DND-41 (cell line): ENCODE data around the gene COL4A6.

Experiments used
- ATAC-seq: fragments of 200-7000 bp; cut with Tn5 transposase; 3 replicates; pipeline ENCODE4 v1.9.1; 2021; ENCODE audit warnings: low read depth; ENCODE audit not compliant: insufficient read depth
- DNase-seq: peaks from one replicate; pipeline ENCODE4 v3.0.0-alpha.2; 2020
- H2AFZ ChIP-seq: 2 replicates; pipeline ENCODE4 v1.6.0; 2012; ENCODE audit warnings: low read depth, low read length
- H3K27ac ChIP-seq: 2 replicates; pipeline ENCODE4 v1.5.1; 2012; ENCODE audit warnings: low read length, inconsistent platforms
- H3K27me3 ChIP-seq: fragments of 200-600 bp; sonication (generic); 2 replicates; pipeline ENCODE4 v1.6.0; 2012; ENCODE audit warnings: low read length, mild to moderate bottlenecking, inconsistent platforms; ENCODE audit not compliant: insufficient read depth, poor library complexity
- H3K36me3 ChIP-seq: 2 replicates; pipeline ENCODE4 v1.5.1; 2012; ENCODE audit warnings: low read length, inconsistent platforms; ENCODE audit not compliant: insufficient read depth
- H3K4me1 ChIP-seq: 2 replicates; pipeline ENCODE4 v1.5.1; 2012; ENCODE audit warnings: mild to moderate bottlenecking, low read length; ENCODE audit not compliant: insufficient read depth
- H3K4me2 ChIP-seq: 2 replicates; pipeline ENCODE4 v1.6.0; 2012; ENCODE audit warnings: mild to moderate bottlenecking, moderate library complexity, low read length, inconsistent platforms; ENCODE audit not compliant: insufficient read depth
- H3K4me3 ChIP-seq, 2 experiments: fragments of 200-600 bp in 1 of 2; shearing (Covaris generic) in 1 of 2; 2 replicates each; pipeline ENCODE4 v1.5.1; 2012 to 2016; ENCODE audit warnings: inconsistent platforms in 2 of 2, low read length in 2 of 2, mild to moderate bottlenecking in 2 of 2, low read depth in 1 of 2, moderate library complexity in 1 of 2
- H3K79me2 ChIP-seq: 2 replicates; pipeline ENCODE4 v1.6.0; 2012; ENCODE audit warnings: low read length, inconsistent platforms; ENCODE audit not compliant: insufficient read depth
- H3K9ac ChIP-seq: 2 replicates; pipeline ENCODE4 v1.6.0; 2012; ENCODE audit warnings: low read depth, mild to moderate bottlenecking, inconsistent platforms, low read length, moderate library complexity
- H3K9me3 ChIP-seq: 2 replicates; pipeline ENCODE4 v1.5.1; 2012; ENCODE audit warnings: low read length, moderate library complexity, mild to moderate bottlenecking, inconsistent platforms; ENCODE audit not compliant: insufficient read depth, severe bottlenecking
- H4K20me1 ChIP-seq: 2 replicates; pipeline ENCODE4 v1.6.0; 2012; ENCODE audit warnings: low read length; ENCODE audit not compliant: insufficient read depth
- CTCF ChIP-seq: IDR thresholded peaks from 2 replicates; pipeline ENCODE4 v1.5.1; 2012; ENCODE audit warnings: borderline replicate concordance, low read length, moderate library complexity, mild to moderate bottlenecking; ENCODE audit not compliant: poor library complexity, severe bottlenecking; ENCODE audit errors: extremely low read depth
- EZH2 ChIP-seq: IDR thresholded peaks from 3 replicates; pipeline ENCODE4 v1.6.1; 2012; ENCODE audit warnings: borderline replicate concordance, low read depth, mild to moderate bottlenecking, moderate library complexity, low read length, inconsistent platforms; ENCODE audit not compliant: severe bottlenecking

The COL4A6 gene

GRCh38 chrX:108122748-108123147, 315.5 kb downstream of the COL4A6 start:
- no peaks in the 10 kb centered on the region for H3K79me2 ChIP-seq

GRCh38 chrX:108121291-108121690, 316.9 kb downstream of the COL4A6 start:
- DNase-seq (no peak), ATAC-seq (no peak)
- no peaks in the 10 kb centered on the region for H3K27me3 ChIP-seq
- H3K4me3 ChIP-seq, result no peak overlapping the region
- H3K79me2 ChIP-seq, result no peaks in the 10 kb centered on the region
- no peak for TF ChIP-seq EZH2
- H3K4me1 ChIP-seq, result no peaks in the 10 kb centered on the region
- H2AFZ ChIP-seq, result no peak overlapping the region
- H4K20me1 ChIP-seq, result no peaks in the 10 kb centered on the region
- H3K4me2 ChIP-seq, result no peak overlapping the region
- no peak overlapping the region for H3K9ac ChIP-seq
- H3K9me3 ChIP-seq, result no peaks in the 10 kb centered on the region
- no peak overlapping the region for H3K27ac ChIP-seq
- H3K36me3 ChIP-seq, result no peaks in the 10 kb centered on the region

More at GRCh38 chrX:108122748-108123147, 315.5 kb downstream of the COL4A6 start:
- no peaks in the 10 kb centered on the region for H3K4me1 ChIP-seq
- H4K20me1 ChIP-seq, result no peaks in the 10 kb centered on the region
- H3K4me3 ChIP-seq, result no peak overlapping the region
- H3K27ac ChIP-seq, result no peak overlapping the region
- no peak overlapping the region for H3K9ac ChIP-seq
- DNase-seq (no peak), ATAC-seq (no peak)
- no peaks in the 10 kb centered on the region for H3K9me3 ChIP-seq
- no peak for TF ChIP-seq EZH2
- TF ChIP-seq CTCF, result no peak
- no peak overlapping the region for H3K4me2 ChIP-seq
- H3K27me3 ChIP-seq, result no peaks in the 10 kb centered on the region
- H2AFZ ChIP-seq, result no peak overlapping the region
- peaks cover 5% of the 10 kb centered on the region; the same call in 1 of the 2 replicates for H3K36me3 ChIP-seq

DNA sequence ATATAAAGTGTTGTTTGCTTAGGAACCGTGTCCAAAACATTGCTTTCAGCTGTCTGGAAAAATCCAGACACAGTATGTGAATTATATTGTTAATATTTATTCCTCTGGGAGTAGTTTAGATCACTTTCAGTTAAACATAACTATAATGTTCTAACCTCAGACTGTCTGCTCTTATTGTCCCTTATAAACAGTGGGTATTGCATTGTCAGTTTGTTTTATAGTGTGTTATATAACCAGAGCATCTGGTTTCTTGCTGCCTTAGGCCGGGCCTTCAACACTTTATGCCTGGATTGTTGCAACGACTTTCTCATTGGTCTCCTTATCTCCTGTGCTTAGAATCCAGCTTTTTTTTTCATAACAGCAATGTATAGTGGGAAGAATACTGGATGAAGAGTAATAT, 320.2 kb downstream of the COL4A6 start:
- no peaks in the 10 kb centered on the region for H3K36me3 ChIP-seq
- H2AFZ ChIP-seq, result no peak overlapping the region
- no peaks in the 10 kb centered on the region for H3K4me1 ChIP-seq
- H3K27me3 ChIP-seq, result no peaks in the 10 kb centered on the region
- no peak overlapping the region for H3K27ac ChIP-seq
- ATAC-seq, result no peak
- no peak overlapping the region for H3K4me2 ChIP-seq
- no peak overlapping the region for H3K9ac ChIP-seq
- H3K4me3 ChIP-seq, result no peak overlapping the region
- H4K20me1 ChIP-seq, result no peaks in the 10 kb centered on the region
- no peak for DNase-seq
- no peaks in the 10 kb centered on the region for H3K9me3 ChIP-seq
- H3K79me2 ChIP-seq, result no peaks in the 10 kb centered on the region
- TF ChIP-seq EZH2, result no peak
- TF ChIP-seq CTCF, result no peak

- TF ChIP-seq CTCF (no peak), EZH2 (no peak)
- no peak overlapping the region for H3K4me3 ChIP-seq
- no peak overlapping the region for H2AFZ ChIP-seq
- H3K36me3 ChIP-seq, result no peaks in the 10 kb centered on the region
- no peak for DNase-seq
- no peak overlapping the region for H3K9ac ChIP-seq
- H4K20me1 ChIP-seq, result no peaks in the 10 kb centered on the region
- no peaks in the 10 kb centered on the region for H3K27me3 ChIP-seq
- H3K9me3 ChIP-seq, result no peaks in the 10 kb centered on the region
- H3K4me2 ChIP-seq, result no peak overlapping the region
- no peak for ATAC-seq
- no peaks in the 10 kb centered on the region for H3K79me2 ChIP-seq
- no peaks in the 10 kb centered on the region for H3K4me1 ChIP-seq
- H3K27ac ChIP-seq, result no peak overlapping the region
Measured at GRCh38 chrX:108114541-108114940, 323.7 kb downstream of the COL4A6 start.
